Fibroblast of pulmonary artery (primary cell): ENCODE results near the gene STRN4.

ENCODE experiments used
- DNase-seq: peaks from one replicate; pipeline ENCODE4 v3.0.0-alpha.2; 2010; ENCODE audit warnings: low read depth
- H3K4me3 ChIP-seq: replicated peaks from 2 replicates; pipeline ENCODE4 v1.5.1; 2011; ENCODE audit warnings: low read depth, mild to moderate bottlenecking, control low read depth, low read length, moderate library complexity
- TF ChIP-seq, protein P1 (sequence below): IDR thresholded peaks from 2 replicates; pipeline ENCODE4 v1.5.1; 2011; ENCODE audit warnings: mild to moderate bottlenecking, control low read depth, low read length, inconsistent platforms; ENCODE audit errors: missing control alignments

STRN4 gene

DNA sequence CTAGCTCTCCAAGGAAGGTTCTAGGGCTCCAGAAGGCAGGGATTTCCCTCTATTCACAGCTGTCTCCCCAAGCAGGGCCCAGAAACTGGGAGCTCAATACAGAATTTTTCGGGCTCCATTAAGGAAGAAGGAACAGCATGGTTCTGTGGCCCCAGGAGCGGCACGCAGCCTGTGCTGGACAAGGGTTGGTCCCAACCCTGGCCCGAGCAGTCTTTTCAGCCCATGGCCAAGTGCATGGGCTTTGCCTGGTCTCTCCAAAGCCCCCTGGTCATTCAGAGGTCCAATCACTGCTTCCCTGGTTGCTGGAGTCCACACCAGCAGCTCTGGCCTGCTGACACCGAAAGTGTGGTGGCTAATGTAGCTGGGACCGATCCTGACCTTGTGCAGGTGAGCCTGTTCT lies 22.8 kb downstream of the STRN4 start:
- DNase-seq: no peak
- no peak overlapping the region for H3K4me3 ChIP-seq
- TF ChIP-seq, protein P1, sequence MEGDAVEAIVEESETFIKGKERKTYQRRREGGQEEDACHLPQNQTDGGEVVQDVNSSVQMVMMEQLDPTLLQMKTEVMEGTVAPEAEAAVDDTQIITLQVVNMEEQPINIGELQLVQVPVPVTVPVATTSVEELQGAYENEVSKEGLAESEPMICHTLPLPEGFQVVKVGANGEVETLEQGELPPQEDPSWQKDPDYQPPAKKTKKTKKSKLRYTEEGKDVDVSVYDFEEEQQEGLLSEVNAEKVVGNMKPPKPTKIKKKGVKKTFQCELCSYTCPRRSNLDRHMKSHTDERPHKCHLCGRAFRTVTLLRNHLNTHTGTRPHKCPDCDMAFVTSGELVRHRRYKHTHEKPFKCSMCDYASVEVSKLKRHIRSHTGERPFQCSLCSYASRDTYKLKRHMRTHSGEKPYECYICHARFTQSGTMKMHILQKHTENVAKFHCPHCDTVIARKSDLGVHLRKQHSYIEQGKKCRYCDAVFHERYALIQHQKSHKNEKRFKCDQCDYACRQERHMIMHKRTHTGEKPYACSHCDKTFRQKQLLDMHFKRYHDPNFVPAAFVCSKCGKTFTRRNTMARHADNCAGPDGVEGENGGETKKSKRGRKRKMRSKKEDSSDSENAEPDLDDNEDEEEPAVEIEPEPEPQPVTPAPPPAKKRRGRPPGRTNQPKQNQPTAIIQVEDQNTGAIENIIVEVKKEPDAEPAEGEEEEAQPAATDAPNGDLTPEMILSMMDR: no peak

DNA sequence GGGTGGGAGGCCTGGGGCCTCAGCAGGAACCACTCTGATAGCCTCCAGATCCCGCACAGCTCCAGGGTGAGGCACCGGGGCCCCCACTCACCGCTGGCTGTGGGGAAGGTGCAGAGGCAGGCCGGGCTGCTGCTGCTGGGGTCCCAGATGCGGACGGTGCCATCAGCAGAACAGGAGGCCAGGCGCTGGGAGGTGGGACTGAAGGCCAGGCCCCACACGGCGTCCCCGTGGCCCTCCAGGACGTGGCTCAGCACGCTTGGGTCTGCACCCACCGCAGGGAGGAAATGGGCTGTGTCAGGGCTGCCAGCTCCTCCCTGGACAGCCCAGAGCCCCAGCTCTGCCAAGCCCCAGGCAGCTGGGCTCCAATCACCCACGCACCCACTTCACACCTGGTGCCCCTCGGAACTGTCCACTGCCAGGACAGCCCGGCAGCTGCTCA lies 23.2 kb downstream of the STRN4 start:
- no peak overlapping the region for H3K4me3 ChIP-seq
- TF ChIP-seq, protein P1: no peak
- no peak for DNase-seq

DNA sequence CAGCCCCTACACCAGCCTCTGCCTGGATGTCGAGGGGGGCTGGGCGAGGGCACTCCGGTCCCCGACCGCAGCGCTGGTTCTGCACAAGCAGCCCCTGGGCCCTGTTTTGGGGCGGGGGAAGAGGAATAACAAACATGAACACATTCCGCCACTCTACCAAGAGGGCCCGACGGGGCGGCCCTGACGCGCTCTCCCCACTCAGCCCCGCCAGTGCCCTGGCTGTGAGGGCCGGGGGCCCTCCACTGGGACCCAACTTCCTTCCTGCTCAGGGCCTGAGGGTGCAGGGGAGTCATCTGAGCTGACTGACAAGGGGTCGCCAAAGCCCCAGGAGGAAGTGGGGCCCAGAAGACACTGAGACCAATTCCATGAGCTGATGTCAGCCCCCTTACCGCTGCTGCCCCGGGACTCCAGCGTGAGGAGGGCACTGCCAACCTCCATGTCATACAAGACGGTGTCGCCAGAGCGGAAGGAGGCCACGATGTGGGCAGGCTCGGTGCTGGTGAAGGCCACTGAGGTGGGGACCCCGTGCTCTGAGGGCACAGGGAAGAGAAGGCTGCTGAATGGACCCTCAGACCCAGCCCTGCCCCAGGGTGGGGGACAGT lies 23.7 kb downstream of the STRN4 start:
- DNase-seq: no peak
- TF ChIP-seq, protein P1: no peak
- H3K4me3 ChIP-seq: no peak overlapping the region

DNA sequence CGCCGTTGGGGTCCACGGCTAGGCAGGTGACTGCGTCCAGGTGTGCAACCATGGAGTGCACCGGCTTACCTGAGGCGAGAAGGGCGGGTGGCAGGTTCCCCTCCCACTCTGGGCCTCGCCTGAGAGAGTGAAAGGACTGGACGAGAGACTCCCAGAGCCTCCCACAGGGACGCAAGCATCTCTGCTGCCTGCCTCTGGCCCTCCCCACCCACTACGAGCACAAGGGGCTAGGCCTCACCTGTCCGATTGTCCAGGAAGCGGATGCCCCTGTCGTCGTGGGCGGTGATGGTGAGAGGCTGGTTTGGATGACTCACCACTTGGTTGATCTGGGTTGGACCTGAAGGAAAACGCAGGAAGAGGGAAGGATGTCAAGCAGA lies 24.3 kb downstream of the STRN4 start:
- no peak overlapping the region for H3K4me3 ChIP-seq
- TF ChIP-seq, protein P1: no peak
- DNase-seq: no peak

DNA sequence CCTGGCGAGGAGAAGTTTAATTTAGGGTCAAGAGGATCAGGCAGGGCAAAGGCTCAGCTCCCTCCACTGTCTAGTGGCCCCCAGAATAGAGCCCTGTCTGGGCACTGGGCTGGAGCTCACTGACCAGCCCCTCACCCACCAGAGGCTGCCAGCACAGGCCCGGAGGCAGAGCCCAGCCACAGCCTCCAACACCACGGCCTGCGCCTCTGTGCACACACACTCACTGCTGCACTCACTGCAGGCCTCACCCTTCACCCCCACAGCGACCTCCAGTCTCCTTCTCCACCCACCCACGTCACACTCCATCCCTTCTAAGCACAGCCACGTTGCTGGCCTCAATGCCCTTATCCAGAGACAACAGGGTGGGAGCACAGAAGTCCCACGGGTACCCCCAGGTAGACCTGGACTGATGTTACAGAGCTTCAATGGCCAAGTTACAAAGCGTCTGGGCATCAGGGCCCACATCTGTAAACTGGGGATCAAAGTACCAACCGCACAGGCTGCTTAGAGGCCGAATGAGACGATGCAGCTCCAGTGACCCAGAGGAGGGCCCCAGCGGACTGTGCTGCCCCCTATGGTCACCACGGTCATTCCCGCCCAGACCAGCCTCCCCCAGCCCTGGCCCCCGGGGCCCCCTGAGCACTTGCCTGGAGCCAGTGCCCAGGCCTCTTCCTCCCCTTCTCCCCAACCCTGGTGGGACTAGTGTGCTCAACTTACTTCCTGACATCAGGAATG lies 24.8 kb downstream of the STRN4 start:
- no peak overlapping the region for H3K4me3 ChIP-seq
- DNase-seq: no peak
- TF ChIP-seq, protein P1: no peak

DNA sequence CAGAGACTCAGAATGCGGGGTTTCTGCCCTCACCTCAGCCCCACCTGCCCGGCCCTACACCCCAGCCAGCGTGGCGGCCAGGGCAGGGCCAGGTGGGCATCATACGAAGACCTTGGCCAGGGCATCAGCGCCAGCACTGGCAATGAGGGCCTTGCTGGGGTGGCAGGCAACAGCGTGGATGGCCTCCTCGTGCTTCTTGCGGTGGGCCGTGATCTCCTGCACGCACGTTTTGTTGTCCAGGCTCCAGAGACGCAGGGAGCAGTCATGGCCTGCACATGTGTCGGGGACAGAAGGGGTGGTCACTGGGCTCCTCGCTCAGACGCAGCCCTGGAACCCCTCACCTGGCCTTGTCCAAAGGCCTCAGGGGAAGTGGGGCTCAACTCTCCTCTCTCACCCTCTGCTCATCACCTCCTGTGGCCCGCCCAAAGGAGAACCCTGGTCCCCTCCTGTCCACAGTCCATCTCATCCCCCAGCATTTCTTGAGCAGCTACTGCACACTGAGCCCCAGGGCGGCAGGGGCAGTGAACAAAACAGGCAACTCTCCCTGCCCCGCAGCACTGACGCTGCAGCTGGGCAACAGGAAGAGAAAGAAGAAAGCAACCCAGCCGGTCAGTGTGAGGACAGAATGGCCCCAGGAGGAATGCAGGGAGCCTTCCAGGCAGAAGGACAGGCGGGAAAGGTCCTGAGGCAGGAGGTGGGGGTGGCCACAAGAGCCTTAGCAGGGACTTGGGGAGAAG lies 25.6 kb downstream of the STRN4 start:
- H3K4me3 ChIP-seq: no peak overlapping the region
- DNase-seq: no peak
- TF ChIP-seq, protein P1: no peak
